Putamen (tissue), 1 donor: ENCODE measurements around the gene ARL6IP5.

ENCODE experiments used
- DNase-seq: peaks from one replicate; pipeline ENCODE4 v3.0.0-alpha.2; 2016; ENCODE audit warnings: low spot score

ARL6IP5 gene

DNA sequence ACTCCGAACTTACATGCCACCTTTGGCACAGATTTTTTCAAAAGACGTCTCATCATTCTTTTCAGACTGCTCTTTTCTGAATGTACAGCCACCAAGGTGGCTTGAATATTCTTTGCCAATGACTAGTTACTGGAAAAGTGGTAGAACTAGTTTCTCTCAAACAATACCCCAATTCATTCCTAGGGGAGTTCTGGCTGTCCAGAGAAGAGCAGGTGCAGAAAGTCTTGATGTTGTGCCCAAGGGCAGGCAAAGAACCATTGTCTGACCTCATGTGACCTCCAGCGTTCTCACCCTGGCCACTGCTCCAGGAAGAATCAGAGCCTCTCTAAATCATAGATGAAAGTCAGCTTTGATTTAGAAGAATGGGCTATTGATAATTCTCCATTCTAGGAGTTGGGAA lies 32.2 kb downstream of the ARL6IP5 start:
- DNase-seq: peak; percentile 92

DNA sequence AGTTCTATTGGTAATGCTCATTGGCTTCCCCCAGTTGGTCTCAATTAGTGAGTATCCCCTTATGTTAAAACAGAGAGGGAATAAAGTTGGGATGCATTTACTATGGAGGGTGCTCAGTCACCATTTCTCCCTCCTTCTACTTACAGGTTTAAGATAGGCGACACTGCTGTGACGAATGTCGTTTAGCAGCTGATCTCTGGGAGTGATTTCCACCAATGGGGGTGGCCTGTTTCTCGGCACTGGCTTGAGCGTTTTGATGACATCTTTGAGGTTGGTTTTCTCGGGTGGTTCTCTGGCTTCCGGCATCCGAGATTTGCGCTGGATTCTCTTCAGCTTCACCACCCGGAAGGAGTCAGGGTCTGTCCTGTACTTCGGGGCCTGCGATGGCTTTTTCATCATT lies 33.8 kb downstream of the ARL6IP5 start:
- DNase-seq: no peak

DNA sequence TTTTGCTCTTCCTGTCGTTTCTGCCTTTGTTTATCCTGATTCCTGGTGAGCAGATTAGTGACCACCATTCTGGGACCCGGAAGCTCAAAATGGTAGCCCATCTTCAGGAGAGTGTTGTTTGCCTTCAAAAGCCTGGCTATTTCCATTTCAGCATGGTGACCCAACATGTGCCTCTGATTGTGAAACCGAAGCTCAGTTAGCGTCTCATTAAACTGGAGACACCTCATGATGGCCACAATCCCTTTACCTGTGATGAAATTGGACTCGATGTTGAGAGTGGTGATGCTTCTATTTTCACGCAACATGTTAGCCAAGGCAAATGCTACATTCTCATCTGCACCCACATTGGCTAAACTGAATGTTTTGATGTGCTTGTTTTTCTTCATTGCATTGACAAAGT lies 34.4 kb downstream of the ARL6IP5 start:
- DNase-seq: no peak

DNA sequence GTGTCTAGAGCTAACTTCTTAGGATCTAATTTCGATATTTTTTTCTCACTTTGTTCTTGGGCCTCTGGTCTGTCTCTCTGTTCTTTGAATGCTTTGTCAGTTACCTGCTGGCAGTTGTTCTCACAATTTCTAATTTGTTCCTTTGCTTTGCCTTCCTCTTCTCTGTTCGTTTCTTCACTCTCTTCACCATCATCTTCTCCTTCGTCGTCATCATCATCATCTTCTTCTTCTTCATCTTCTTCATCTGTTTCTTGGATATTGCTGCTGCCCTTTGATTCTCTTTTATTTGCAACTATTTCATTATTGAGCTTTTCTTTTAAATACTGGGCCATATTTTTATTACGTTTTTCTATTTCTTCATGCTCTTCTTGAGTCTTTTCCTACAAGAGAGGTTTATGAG lies 34.9 kb downstream of the ARL6IP5 start:
- no peak for DNase-seq

DNA sequence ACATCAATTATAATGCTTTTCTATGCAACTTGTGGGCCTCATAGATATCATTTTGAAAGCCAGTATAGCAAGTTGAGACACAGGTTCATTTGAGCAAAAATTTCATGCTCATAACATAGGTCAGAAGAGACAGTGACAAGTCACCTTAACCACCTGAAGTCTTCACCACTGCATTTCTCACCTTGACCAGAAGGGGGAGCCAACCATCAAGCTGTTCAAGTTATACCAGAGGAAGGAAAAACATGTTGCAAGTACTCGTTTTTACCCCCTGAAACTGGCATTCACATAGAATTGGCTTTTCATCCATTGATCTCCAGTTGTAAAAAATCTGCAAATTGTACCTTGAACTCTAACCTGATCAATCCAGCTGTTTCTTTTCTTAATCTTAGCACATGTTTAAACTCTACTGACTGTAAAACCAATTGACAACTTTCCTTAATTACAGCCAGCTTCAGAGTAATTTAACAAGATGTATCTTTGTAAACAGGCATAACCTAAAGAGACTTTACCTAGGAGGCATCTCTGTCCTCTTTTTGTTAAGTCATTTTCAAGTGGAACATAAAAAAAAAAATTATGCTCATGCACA lies 36.2 kb downstream of the ARL6IP5 start:
- peak; percentile 79 for DNase-seq

DNA sequence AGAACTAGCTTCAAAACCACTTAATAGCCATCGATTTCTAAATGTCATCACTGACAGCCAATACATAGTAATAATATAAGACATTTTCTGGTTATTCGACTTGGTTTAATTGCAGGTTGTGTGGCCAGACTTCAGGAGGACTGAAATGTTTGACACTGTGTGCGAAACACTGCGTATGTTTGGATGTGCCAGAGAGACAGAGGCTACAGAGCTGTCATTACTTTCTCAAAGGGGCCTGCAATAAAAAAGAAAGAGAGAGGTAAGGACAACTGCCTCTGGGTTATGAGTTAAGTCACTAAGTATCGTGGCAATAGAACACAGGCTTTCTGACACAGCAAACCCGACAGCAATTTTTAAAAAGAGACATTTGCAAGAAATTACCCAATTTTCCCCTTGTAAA lies 36.8 kb downstream of the ARL6IP5 start:
- DNase-seq: no peak

DNA sequence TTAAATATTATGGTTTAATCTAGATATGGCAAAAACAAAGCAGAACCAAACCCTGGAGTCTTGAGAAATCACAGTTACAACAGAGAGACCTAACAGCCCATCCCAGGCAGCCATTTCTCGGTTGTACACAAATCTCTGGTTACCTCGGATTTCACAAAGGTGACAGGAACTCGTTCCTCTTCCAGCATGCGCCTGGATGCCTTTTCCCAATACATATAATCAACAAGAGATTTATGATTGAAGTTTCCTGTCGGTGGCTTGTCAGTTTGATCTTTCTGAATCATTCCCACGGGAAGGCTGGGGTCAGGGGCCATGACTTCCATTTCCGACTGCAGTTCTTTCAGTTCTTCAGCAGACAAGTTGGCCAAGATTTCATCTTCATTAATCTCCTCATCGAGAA lies 37.2 kb downstream of the ARL6IP5 start:
- DNase-seq: no peak

DNA sequence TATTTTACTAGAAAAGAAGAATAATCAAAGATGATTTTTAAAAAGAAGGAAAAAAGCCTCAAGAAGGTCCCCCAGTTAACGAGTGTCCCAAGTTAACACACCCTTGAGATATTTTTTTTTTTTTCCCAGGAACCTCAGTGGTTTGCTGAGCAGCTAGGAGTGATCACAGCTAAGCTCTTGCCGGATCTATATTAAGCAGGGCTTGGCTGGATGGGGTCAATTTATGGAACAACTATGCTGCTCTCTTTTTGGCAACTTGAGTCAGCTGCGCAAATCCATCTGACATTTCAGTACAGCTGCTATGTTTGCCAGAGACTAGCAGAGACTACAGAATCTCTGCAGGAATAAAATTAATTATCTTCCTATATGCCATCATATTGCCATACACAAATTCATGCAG lies 37.7 kb downstream of the ARL6IP5 start, which contains the start of gene LMOD3:
TSS of gene LMOD3 (minus strand) at position 193 of the 400 bp plus-strand sequence. CDS start 209 bp downstream, outside the sequence.
- no peak for DNase-seq

DNA sequence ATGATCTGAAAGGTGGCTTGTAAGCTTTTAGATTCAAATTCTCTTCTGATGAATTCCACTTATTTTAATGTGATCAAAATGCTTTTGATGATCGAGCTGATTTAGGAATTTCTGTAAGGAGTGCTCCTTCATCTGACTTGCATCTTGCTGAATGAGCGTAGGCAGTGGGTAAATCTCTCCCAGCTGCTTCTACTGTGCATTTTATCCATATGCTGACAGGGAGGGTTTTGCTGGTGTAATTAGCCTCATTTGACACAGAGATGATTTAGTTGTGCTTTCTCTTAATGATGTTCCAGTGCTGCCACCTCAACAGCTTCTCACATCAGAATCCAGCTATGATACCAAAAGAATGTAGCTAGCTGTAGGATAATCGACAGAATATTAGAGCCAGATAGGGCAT lies 41.5 kb downstream of the ARL6IP5 start:
- no peak for DNase-seq

DNA sequence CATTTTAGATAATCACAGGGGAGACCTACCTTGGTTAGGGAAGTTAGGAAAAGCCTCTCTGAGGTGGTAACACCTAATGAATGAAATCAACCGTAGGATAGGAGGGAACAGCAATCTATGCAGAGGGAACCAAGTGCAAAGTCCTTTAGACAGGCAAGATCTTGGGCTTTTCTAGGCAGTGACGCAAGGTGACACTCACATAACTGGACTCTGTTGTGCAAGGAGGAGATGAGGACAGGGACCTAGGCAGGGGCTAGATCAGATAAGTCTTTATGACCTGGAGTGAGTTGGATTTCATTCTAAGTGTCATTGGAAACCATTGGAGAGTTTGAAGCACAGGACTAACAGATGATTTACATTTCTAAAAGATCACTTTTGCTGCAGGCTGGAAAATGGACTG lies 42.3 kb downstream of the ARL6IP5 start:
- DNase-seq: no peak

DNA sequence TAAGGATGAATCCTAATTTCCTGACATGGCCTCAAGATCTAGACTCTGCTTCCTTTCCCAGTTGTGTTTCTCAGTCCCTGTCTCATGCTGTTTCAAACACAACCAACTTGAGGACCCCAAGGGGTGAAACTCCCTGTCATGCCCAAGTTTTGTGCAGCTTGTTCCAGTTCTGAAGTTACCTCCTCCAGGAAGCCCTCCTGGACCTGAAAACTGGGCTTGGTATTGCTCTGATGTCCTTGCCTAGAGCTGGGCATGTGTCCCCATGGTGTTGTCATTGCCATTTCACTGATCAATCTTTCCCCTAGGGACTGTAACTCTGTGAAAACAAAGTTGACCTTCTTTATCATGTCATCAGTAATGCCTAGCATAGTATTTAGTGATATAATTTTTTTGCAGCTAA lies 43.8 kb downstream of the ARL6IP5 start:
- no peak for DNase-seq

DNA sequence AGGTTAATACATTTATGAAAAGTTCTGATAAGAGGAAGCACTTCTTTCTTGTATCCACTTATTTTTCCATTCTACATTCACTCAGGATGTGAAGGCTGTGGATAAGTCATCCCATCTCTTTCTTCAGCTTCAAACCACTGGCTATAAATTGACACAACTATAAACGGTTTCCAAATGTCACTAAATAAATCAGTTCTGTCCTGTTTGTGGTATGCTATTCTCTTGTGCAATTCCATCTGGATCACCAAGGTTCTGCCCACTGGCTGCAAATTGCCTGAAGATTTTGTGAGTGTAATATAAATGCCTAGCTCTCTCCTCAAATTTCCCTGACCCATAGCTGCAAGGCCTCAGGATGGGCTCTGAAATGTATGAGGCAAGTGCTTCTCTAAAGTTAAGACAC lies 44.8 kb downstream of the ARL6IP5 start:
- no peak for DNase-seq

DNA sequence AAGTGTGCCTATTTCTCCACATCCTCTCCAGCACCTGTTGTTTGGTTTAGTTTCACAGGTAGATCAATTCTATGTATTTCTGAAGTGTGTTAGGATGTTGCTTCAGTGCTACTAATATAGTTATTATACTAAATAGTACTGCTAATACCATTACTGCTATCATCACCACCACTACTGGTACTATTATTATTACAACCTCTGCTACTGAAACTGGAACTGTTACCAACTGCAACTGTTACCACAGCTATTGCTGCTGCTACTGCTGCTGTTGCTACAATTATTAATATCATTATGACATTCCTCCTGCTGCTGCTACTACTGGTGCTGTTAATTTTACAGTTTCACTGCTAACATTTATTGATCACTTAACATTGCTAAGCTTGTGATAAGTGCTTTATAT lies 46.0 kb downstream of the ARL6IP5 start:
- DNase-seq: no peak

DNA sequence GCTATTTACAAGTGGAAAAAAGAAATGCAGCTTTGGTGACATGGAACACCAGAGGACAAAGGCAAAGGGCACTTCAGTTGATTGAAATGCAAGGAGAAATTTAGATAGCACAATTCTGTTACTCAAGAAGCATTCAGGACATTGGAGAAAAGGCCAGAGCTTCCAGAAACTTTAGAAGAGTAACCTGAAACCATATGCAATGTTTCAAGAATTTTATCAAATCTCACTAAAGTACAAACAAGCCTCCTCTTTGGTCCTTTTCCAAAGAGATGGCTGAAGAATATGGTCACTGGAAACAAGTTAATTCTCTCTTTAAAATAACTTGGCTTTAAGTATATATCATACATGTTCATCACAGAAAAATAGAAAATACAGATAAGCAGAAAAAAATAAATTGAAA lies 52.3 kb downstream of the ARL6IP5 start:
- no peak for DNase-seq

DNA sequence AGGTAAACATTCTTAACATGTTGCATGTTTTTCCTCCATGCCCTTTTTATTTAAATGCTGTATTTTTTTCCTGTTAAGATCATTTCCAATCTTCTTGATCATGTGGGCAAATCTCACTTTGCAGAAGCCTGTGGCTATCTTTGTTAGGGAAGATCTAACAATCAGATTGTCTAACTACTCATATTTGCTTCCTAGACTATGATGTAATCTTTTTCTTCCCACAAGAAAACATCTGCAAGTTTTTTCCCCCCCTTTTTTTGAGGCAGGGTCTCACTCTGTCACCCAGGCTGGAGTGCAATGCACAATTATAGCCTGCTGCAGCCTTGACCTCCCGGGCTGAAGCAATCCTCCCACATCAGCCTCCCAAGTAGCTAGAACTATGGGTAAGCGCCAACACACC lies 52.7 kb downstream of the ARL6IP5 start:
- DNase-seq: no peak

DNA sequence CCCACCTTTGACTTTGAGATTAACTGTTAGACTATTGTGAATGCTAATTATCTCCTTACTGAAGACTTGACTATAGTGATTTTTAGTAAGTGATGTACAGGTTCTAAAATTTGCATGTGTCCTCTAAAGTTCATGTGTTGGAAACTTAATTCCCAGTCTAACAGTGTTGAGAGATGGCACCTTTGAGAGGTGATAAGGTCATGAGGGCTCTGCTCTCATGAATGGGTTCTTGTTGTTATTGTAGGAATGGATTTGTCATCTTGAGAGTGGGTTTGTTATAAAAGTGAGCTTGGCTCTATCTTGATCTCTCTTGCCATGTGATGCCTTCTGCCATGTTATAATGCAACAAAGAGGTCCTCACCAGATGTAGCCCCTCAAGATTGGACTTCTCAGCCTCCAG lies 56.6 kb downstream of the ARL6IP5 start:
- DNase-seq: no peak

DNA sequence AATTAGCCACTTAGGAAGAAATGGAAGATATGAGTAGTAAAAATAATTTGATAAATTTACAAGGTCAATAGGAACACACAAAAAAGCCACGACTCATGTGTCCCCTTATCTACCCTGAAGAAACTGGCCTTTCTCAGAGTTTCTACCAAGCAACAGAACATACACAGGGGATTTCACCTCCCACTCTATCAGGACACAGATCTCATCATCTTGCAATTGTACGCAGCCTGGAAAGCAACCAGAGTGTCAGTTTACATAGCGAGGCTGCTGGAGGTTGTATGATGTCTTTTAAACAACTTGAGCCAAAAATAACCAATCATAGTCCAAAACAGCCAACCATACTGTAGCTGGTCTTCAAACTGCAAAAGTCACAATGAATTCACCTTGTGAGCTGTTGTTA lies 57.4 kb downstream of the ARL6IP5 start:
- no peak for DNase-seq

DNA sequence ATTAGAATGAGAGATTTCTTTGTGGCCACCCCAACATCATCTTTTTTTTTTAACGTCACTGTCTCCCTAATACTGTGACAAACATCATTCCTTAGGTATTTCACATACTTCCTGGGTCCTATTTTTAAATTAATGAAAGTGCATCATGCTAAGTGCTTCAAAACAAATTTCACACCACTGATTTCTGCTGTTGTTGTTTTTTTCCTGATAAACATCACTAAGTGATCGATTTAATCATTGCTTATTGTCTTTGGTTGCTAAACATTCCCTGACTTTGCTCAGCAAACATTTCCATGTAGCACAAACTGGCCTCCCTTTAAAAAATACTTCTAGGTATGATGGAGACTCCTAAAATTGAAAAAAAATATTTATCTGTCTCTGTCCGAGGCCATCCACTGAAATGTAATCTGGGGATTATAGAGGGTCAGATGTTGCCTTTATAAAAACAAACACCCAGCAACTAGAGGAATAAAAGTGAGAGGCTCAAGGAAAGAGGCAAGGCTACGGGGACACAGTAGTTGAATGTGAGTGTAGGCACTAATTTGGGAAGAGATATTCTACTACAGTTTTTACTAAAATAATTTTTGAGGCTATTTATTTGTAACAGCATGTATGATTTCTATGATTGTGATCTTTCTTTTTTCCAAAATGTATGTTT lies 58.2 kb downstream of the ARL6IP5 start:
- DNase-seq: no peak

DNA sequence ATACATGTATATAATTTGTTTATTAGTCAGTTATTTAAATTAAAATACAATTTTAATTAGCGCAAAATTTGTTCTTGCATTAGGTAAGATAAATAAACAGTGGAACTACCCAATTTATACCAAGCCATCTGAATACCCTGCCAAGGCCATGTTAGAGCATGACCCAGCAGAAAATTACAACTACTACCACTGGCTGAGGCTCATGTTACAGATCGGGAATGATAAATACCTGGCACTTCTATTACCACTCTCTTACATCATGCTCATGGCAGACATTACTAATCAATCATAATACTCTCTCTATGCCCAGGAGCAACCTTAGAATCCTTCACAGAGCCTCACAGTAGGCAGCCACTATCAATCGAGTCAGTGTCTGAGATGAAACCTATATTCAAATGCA lies 58.9 kb downstream of the ARL6IP5 start:
- DNase-seq: no peak

DNA sequence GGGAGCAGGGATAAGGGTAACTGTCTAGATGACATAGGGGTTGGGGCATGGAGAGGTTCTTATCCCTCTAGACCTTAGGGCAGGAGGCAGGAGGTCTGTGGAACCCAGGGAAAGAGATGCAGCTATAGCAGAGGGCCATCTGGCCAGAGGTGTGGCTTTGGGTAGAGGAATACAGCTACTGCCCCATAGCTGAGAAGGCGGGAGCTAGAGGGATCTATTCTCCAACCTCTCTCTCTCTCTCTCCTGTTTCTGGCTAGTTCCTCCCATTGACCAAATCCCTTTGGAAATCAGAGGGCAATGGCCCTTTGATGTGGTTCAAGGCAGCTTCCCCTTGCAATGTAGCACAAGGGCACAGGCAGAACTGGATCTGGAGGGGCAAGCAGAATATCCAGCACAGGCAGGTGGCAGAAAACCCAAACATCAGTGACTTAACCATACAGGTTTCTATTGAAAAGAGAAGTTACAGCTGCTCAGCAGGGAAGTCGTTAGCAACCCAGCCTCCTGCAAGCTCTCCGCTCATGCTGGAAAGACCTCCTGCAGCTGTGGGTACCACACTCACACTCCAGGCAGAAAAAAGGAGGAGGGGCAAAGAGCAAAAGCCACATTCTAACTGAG lies 60.0 kb downstream of the ARL6IP5 start:
- DNase-seq: no peak

DNA sequence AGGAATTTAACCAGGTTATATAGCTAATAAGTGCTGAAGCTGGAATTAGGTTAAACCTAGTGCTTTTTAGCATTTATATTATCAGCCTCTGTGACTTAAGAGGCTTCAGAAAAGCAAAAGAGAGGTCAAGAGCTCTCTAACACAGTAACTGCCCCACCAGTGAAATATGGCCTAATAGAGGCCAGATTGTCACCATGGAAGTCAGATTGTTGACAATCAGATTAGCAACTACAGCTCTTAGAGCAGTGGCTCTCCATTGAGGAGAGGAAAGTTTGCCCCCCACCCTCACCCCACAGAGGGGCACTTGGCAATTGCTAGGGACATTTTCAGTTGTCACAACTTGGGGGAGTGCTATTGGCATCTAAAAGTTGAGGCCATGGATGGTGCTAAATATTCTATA lies 61.0 kb downstream of the ARL6IP5 start:
- DNase-seq: no peak

DNA sequence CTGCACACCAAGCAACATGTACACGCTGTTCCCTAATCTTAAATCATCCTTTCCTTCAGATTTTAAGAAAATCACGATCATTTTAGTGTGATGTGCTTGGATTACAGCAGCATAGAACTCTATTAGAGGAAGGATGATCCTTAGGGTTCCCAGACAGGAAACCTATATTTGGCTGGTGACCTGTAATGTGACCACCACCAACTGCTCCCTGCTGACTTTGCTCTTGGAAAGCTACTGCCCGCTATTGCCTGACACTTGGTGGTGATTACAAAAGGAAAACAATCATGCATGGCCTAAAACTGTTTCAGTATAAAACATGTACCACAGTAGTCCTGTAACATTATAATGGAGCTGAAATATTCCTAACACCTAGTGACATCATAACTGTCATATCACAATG lies 64.8 kb downstream of the ARL6IP5 start:
- no peak for DNase-seq
